T-cell (primary cell): ENCODE data around the gene TIMP3. TPM values are rescaled to one million over a fixed set of nuclear protein-coding genes. Genes with fewer than 3 reads are reported as not detected.

ENCODE experiments used
- ATAC-seq, 4 experiments: fragments of 200-7000 bp in 3 of 4; fragments of 150-1000 bp in 1 of 4; cut with Tn5 transposase; replicated peaks in 1 of 4; 1 replicate in 3 of 4; 2 replicates in 1 of 4; pipeline ENCODE4 v1.10.0; 2021; ENCODE audit warnings: moderate library complexity in 3 of 4, mild to moderate bottlenecking in 2 of 4, moderate number of reproducible peaks in 1 of 4
- CTCF ChIA-PET, 2 donors: fragments of 300-600 bp; sonication (Branson Sonifier 250); formaldehyde crosslinking; loops; one replicate each; lab custom pipeline; 2022; ENCODE audit warnings: antibody characterized with exemption in 2 of 2; lab: Charles Lee
- POLR2A ChIA-PET, 2 donors: fragments of 300-600 bp; sonication (Branson Sonifier 250); formaldehyde crosslinking; loops; one replicate each; lab custom pipeline; 2022; ENCODE audit warnings: antibody characterized with exemption in 2 of 2; lab: Charles Lee
- DNase-seq, 35 experiments: peaks; one replicate each; pipeline versions ENCODE4 v3.0.0 to v3.0.0-alpha.2; 2013 to 2023
- H3K27ac ChIP-seq: one replicate; pipeline ENCODE4 v1.5.1; 2013; ENCODE audit warnings: low read length
- H3K27me3 ChIP-seq, 2 experiments: replicated peaks in 1 of 2; 1 replicate in 1 of 2; 2 replicates in 1 of 2; pipeline versions ENCODE4 v1.6.1 to v1.7.0; 2013; ENCODE audit warnings: low read length in 1 of 2, mixed read lengths in 1 of 2; ENCODE audit not compliant: control insufficient read depth in 2 of 2, insufficient read depth in 2 of 2; ENCODE audit errors: extremely low read depth in 1 of 2
- H3K36me3 ChIP-seq, 2 donors: 1 replicate in 1 of 2; 2 replicates in 1 of 2; pipeline versions ENCODE4 v1.6.1 to v1.7.0; 2013; ENCODE audit warnings: low read length in 1 of 2; ENCODE audit not compliant: control insufficient read depth in 2 of 2, insufficient read depth in 1 of 2; ENCODE audit errors: extremely low read depth in 1 of 2
- H3K4me1 ChIP-seq, 2 experiments: 1 replicate in 1 of 2; 2 replicates in 1 of 2; pipeline versions ENCODE4 v1.6.1 to v1.7.0; 2013; ENCODE audit warnings: low read length in 2 of 2, mixed read lengths in 1 of 2; ENCODE audit not compliant: insufficient read depth in 2 of 2, control insufficient read depth in 1 of 2; ENCODE audit errors: extremely low read depth in 1 of 2
- H3K4me3 ChIP-seq, 2 donors: 1 replicate in 1 of 2; 2 replicates in 1 of 2; pipeline versions ENCODE4 v1.5.1 to v1.7.0; 2013; ENCODE audit warnings: mild to moderate bottlenecking in 2 of 2, low read length in 1 of 2, moderate library complexity in 1 of 2; ENCODE audit not compliant: control insufficient read depth in 1 of 2; ENCODE audit errors: extremely low read depth in 1 of 2
- H3K9me3 ChIP-seq: 2 replicates; pipeline ENCODE4 v1.7.0; 2013
- H3K27ac Mint-ChIP-seq, 2 donors: one replicate each; pipeline ENCODE4 v1.8.0; 2020 to 2021; ENCODE audit warnings: mild to moderate bottlenecking in 2 of 2, mixed read lengths in 2 of 2
- H3K27me3 Mint-ChIP-seq, 2 donors: one replicate each; pipeline ENCODE4 v1.8.0; 2021 to 2022; ENCODE audit warnings: mixed read lengths in 2 of 2
- H3K36me3 Mint-ChIP-seq: one replicate; pipeline ENCODE4 v1.8.0; 2021; ENCODE audit warnings: mixed read lengths
- H3K4me1 Mint-ChIP-seq, 3 donors: one replicate each; pipeline ENCODE4 v1.8.0; 2020 to 2022; ENCODE audit warnings: mixed read lengths in 3 of 3, mild to moderate bottlenecking in 1 of 3
- H3K4me3 Mint-ChIP-seq, 3 donors: one replicate each; pipeline ENCODE4 v1.8.0; 2020 to 2022; ENCODE audit warnings: mild to moderate bottlenecking in 3 of 3, mixed read lengths in 3 of 3, moderate library complexity in 3 of 3
- H3K9me3 Mint-ChIP-seq, 3 donors: one replicate each; pipeline ENCODE4 v1.8.0; 2020 to 2022; ENCODE audit warnings: mixed read lengths in 3 of 3
- WGBS: methylation state at CpG from one replicate; pipeline ENCODE4 v1.1.5; 2013; ENCODE audit warnings: missing lambda C conversion rate; ENCODE audit not compliant: insufficient coverage; 5-methylcytosine and 5-hydroxymethylcytosine counted together
- total RNA-seq, 35 experiments: library from RNA in 6 of 35; stranded (reverse) in 6 of 35; fragments of 120-200 nt in 1 of 35; gene quantifications; one replicate each; pipeline versions ENCODE4 v1.2.1 to v1.2.4 and lab custom pipeline; 2013 to 2026

TIMP3 gene
- total RNA-seq, 5 donors from 2014 or later (not counting 1 experiment from before 2014, with no cell fraction given), result 0.07 to 1.7 (median 1.1) TPM

DNA sequence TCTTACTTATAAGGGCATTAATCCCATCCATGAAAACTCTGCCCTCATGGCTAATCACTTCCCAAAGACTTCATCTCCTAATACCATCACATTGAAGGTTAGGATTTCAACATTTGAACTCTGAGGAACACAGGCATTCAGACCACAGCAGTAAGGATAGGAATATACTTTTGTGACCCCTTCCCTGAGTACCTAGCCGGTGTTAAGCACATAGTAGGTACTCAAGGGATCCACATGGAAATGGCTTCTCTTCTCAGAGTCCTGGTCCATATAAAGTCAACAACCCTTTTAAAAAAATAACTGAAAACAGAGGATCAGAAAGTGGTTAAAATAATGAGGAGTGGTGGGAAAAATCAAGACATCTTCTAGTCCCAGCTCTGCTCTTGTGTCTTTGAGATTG is 78.0 kb downstream of the TIMP3 start:
- H3K9me3 Mint-ChIP-seq, result no peaks in the 10 kb centered on the region
- no peak overlapping the region for H3K4me3 Mint-ChIP-seq
- Histone ChIP-seq H3K27ac (no peak overlapping the region), H3K4me1 (peaks cover 2 to 11% of the 10 kb centered on the region in 2 experiments), H3K9me3 (no peaks in the 10 kb centered on the region), H3K36me3 (no peaks in the 10 kb centered on the region), H3K27me3 (peaks cover 0 to 19% of the 10 kb centered on the region in 2 experiments), H3K4me3 (no peak overlapping the region)
- DNase-seq (no peak), ATAC-seq (no peak)
- no peak overlapping the region for H3K27ac Mint-ChIP-seq
- WGBS, result no CpG with 5 or more reads among the region's 1 CpG
- peaks cover 0 to 7% of the 10 kb centered on the region in 2 donors for H3K27me3 Mint-ChIP-seq
- H3K36me3 Mint-ChIP-seq, result no peaks in the 10 kb centered on the region
- CTCF ChIA-PET, result no interaction called here
- peaks cover 11 to 19% (median 14%) of the 10 kb centered on the region in 3 donors for H3K4me1 Mint-ChIP-seq
- POLR2A ChIA-PET, result no interaction called here

DNA sequence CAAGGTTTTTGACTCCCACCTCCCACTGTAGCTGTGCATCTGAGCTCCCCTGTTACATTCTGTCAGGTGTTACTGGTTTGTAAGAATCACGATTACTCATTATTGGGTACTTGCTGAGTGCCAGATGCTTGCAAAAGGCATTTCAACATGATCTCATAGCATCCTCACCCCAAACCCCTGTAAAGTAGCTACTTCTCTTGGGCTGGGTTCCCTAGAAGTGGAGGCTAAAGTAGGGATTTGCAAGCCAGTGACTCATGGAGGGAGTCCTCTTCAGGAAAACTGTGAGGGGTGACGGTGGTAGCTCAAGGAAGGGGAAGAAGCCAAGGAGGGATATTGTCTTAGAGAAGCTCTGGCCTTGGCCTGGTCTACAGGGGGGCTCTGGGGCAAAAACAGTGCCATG is 78.6 kb downstream of the TIMP3 start:
- Histone ChIP-seq H3K27me3 (peaks cover 0 to 14% of the 10 kb centered on the region in 2 experiments), H3K4me3 (no peak overlapping the region), H3K4me1 (peaks cover 2 to 11% of the 10 kb centered on the region in 2 experiments), H3K27ac (no peak overlapping the region), H3K36me3 (no peaks in the 10 kb centered on the region), H3K9me3 (no peaks in the 10 kb centered on the region)
- H3K36me3 Mint-ChIP-seq, result no peaks in the 10 kb centered on the region
- H3K4me1 Mint-ChIP-seq, result peaks cover 11 to 19% (median 14%) of the 10 kb centered on the region in 3 donors
- H3K27ac Mint-ChIP-seq, result peak overlapping the region in 1 of 2 donors; percentile 4
- peak overlapping the region in 1 of 3 donors; percentile 54 for H3K4me3 Mint-ChIP-seq
- POLR2A ChIA-PET, result no interaction called here
- ATAC-seq, result no peak
- CTCF ChIA-PET, result no interaction called here
- no peak for DNase-seq
- WGBS, result no CpG with 5 or more reads among the region's 2 CpGs
- peaks cover 0 to 7% of the 10 kb centered on the region in 2 donors for H3K27me3 Mint-ChIP-seq
- no peaks in the 10 kb centered on the region for H3K9me3 Mint-ChIP-seq

DNA sequence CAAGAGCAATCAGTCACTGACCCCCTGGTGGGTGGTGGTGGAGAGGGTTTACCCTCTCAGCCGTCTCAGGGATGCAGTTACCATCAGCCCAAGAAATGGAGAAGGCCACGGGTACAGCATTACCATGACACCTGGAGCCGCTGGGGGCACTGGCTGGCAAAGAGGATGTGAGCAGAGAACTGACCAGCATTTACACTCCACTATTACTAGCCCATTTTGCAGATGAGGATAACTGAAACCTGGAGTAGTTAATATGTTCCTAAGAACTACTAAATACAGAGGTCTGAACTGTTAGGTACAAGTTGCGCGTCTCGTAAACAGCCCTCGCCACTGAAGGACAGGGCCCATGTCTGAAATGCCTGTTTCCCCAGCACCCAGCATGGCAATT is 79.0 kb downstream of the TIMP3 start:
- Mint-ChIP-seq H3K27ac (no peak overlapping the region), H3K4me3 (peak overlapping the region in 1 of 3 donors; percentile 54), H3K27me3 (peaks cover 0 to 7% of the 10 kb centered on the region in 2 donors), H3K36me3 (no peaks in the 10 kb centered on the region), H3K4me1 (peaks cover 11 to 19% (median 14%) of the 10 kb centered on the region in 3 donors), H3K9me3 (no peaks in the 10 kb centered on the region)
- WGBS, result 92% methylated on average over 5 of the region's 7 CpGs
- Histone ChIP-seq H3K36me3 (no peaks in the 10 kb centered on the region), H3K4me3 (no peak overlapping the region), H3K9me3 (no peaks in the 10 kb centered on the region), H3K27ac (no peak overlapping the region), H3K27me3 (peaks cover 0 to 14% of the 10 kb centered on the region in 2 experiments), H3K4me1 (peaks cover 2 to 11% of the 10 kb centered on the region in 2 experiments)
- ChIA-PET POLR2A (no interaction called here), CTCF (no interaction called here)
- no peak for DNase-seq
- no peak for ATAC-seq

DNA sequence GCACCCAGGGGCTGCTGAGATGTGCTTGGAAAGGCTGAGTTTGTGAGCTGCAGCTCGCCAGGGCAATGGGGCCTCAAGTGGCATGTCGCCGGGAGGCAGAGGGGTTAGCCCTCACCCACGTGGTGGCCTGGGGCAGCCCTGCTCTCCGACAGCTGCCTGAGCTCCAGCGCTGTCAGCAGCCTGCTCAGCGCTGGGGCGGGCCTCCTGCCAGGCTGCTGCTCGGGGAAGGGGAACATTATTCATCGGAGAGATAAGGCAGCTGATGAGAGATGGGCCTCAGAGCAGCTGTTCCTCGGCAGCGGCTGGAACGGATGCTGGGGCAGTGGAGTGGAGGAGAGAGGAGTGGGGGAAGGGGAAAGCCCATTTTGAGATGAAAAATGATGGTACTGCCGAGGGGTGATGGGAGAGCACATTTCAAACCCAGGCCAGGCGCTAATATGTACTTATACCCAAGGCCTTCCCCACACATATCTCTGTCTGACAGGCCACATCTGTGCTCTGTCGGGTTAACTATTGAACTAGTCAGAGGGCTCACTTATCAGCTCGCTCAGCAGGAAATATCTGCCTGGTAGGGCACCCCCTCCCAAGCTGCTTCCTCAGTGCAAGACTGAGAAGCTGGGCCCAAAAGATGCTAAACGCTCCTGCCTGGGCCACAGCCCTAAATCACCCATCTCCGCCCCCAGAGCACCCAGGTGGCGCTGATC is 79.5 kb downstream of the TIMP3 start:
- H3K36me3 Mint-ChIP-seq, result no peaks in the 10 kb centered on the region
- Histone ChIP-seq H3K27me3 (peaks cover 0 to 14% of the 10 kb centered on the region in 2 experiments), H3K27ac (no peak overlapping the region), H3K4me1 (peaks cover 2 to 11% of the 10 kb centered on the region in 2 experiments), H3K4me3 (peak overlapping the region in 1 of 2 donors; percentile 28), H3K36me3 (no peaks in the 10 kb centered on the region), H3K9me3 (no peaks in the 10 kb centered on the region)
- H3K27ac Mint-ChIP-seq, result peak overlapping the region; percentile 56 to 75
- DNase-seq, result peak in 14 of 35 experiments; percentile 1 to 25 (median 4)
- ChIA-PET CTCF (interaction anchor here in 1 of 2 donors (0.6 kb wide), 1 partner anchor 67 kb away, joined by 3 read pairs; no protein-coding TSS in a partner anchor), POLR2A (interaction anchor here in 1 of 2 donors (0.7 kb wide), 1 partner anchor 470 kb away, joined by 6 read pairs; no protein-coding TSS in a partner anchor)
- peak in 3 of 4 experiments; percentile 53 to 80 (median 64) for ATAC-seq
- peaks cover 0 to 7% of the 10 kb centered on the region in 2 donors for H3K27me3 Mint-ChIP-seq
- H3K9me3 Mint-ChIP-seq, result no peaks in the 10 kb centered on the region
- 27% methylated on average over 12 of the region's 20 CpGs for WGBS
- H3K4me3 Mint-ChIP-seq, result peak overlapping the region; percentile 47 to 60 (median 54)
- H3K4me1 Mint-ChIP-seq, result peaks cover 11 to 19% (median 14%) of the 10 kb centered on the region in 3 donors

DNA sequence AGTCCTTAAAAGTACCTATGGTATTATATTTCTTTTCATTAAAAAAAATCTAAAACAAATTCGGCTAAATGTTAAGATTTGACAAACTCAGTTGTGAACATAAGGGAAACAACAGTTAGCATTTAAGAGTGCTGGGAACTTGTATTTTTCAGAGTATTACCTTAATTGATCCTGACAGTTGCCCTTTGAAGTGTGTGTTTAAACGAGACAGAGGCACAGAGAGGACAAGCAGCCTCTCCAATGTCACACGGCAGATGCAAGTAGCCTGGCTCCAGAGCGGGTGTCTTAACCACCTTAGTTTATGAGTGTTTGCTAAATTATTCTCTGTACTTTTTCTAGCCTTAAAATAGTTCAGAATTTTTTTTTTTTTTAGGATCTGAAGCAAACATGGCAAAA is 80.9 kb downstream of the TIMP3 start:
- no CpG with 5 or more reads among the region's 4 CpGs for WGBS
- Histone ChIP-seq H3K4me1 (peaks cover 2 to 11% of the 10 kb centered on the region in 2 experiments), H3K4me3 (peak overlapping the region in 1 of 2 donors; percentile 28), H3K27ac (peak overlapping the region; percentile 23), H3K9me3 (no peaks in the 10 kb centered on the region), H3K36me3 (no peaks in the 10 kb centered on the region), H3K27me3 (peaks cover 0 to 14% of the 10 kb centered on the region in 2 experiments)
- Mint-ChIP-seq H3K27me3 (peaks cover 0 to 7% of the 10 kb centered on the region in 2 donors), H3K27ac (peak overlapping the region in 1 of 2 donors; percentile 34), H3K9me3 (no peaks in the 10 kb centered on the region), H3K4me3 (peak overlapping the region; percentile 54 to 60 (median 58)), H3K4me1 (peaks cover 11 to 19% (median 14%) of the 10 kb centered on the region in 3 donors), H3K36me3 (no peaks in the 10 kb centered on the region)
- POLR2A ChIA-PET, result no interaction called here
- peak in 1 of 35 experiments; percentile 5 for DNase-seq
- CTCF ChIA-PET, result no interaction called here
- no peak for ATAC-seq

DNA sequence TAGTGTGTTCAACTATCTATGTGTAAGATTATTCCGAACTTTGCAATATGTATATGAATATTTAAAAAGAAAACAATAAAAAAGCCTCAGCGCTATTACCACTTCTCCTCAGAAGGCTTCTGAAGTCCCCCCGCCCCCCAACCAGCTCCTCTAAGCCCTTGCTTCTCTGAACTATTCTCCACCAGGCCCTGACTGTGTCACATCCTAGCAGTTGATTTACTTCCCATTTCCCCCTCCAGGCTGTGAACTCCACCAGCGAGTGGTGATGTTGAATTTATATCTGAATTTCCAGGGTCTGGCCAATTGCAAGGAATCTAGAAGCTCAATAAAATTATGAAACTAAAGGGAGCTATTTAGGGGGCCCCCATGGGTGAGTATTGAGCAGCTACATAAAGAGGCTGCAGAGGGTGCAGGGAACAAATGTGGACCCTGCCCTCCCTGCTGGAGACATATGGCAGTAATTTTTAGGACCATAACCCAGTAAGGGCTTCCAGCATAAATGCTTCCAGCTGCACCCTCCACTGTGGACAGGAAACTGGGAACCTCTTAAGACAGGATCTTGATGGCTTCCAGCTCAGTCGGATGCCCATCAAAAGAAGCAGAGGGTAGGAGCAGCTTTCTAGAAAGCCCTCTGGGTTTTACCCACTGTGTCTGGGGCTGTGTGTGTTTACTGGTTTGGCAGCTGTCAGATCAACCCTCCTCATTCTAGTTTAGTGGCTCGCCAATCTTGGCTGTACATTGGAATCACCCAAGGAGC is 81.4 kb downstream of the TIMP3 start:
- POLR2A ChIA-PET, result no interaction called here
- peaks cover 0 to 7% of the 10 kb centered on the region in 2 donors for H3K27me3 Mint-ChIP-seq
- H3K4me3 ChIP-seq, result no peak overlapping the region
- H3K9me3 ChIP-seq, result no peaks in the 10 kb centered on the region
- peaks cover 2 to 11% of the 10 kb centered on the region in 2 experiments for H3K4me1 ChIP-seq
- CTCF ChIA-PET, result no interaction called here
- peaks cover 0 to 14% of the 10 kb centered on the region in 2 experiments for H3K27me3 ChIP-seq
- peaks cover 11 to 19% (median 14%) of the 10 kb centered on the region in 3 donors for H3K4me1 Mint-ChIP-seq
- WGBS, result no CpG with 5 or more reads among the region's 6 CpGs
- no peak overlapping the region for H3K27ac Mint-ChIP-seq
- H3K4me3 Mint-ChIP-seq, result peak overlapping the region in 1 of 3 donors; percentile 54
- ATAC-seq, result no peak
- no peaks in the 10 kb centered on the region for H3K9me3 Mint-ChIP-seq
- no peak overlapping the region for H3K27ac ChIP-seq
- DNase-seq, result no peak
- H3K36me3 ChIP-seq, result no peaks in the 10 kb centered on the region
- H3K36me3 Mint-ChIP-seq, result no peaks in the 10 kb centered on the region
